HepG2 (cell line): Measurements from ENCODE around the gene TARDBP. TPM values are rescaled to one million over a fixed set of nuclear protein-coding genes. Genes with fewer than 3 reads are reported as not detected.

Source experiments
- AHDC1 ChIP-seq: sonication (generic); formaldehyde crosslinking; IDR thresholded peaks from 2 replicates; pipeline ENCODE4 v1.5.1; 2020; ENCODE audit warnings: mild to moderate bottlenecking, missing genetic modification reagents, borderline replicate concordance
- CHD2 ChIP-seq: IDR thresholded peaks from 2 replicates; pipeline ENCODE4 v1.6.1; 2011; ENCODE audit warnings: low read depth, low read length, improper control_type of control experiment
- GFI1 ChIP-seq: sonication (generic); formaldehyde crosslinking; IDR thresholded peaks from 2 replicates; pipeline ENCODE4 v1.5.0; 2020; ENCODE audit warnings: missing genetic modification reagents, mild to moderate bottlenecking, borderline replicate concordance
- HDAC6 ChIP-seq: fragments of 200-600 bp; sonication (generic); IDR thresholded peaks from 2 replicates; pipeline ENCODE4 v1.7.0; 2017; ENCODE audit warnings: mild to moderate bottlenecking, antibody characterized with exemption, low read length, low read depth
- MAFG ChIP-seq: sonication (generic); formaldehyde crosslinking; IDR thresholded peaks from 2 replicates; pipeline ENCODE4 v1.5.1; 2020; ENCODE audit warnings: mild to moderate bottlenecking, missing genetic modification reagents
- RCOR2 ChIP-seq: IDR thresholded peaks from 2 replicates; pipeline ENCODE4 v1.6.1; 2016; ENCODE audit warnings: missing biosample characterization, missing genetic modification reagents
- REST ChIP-seq, 2 experiments: IDR thresholded peaks; 2 replicates each; pipeline ENCODE4 v1.6.1; 2011 to 2012; ENCODE audit warnings: low read length in 2 of 2, borderline replicate concordance in 1 of 2, low read depth in 1 of 2, mild to moderate bottlenecking in 1 of 2, moderate library complexity in 1 of 2
- RFX5 ChIP-seq: IDR thresholded peaks from 2 replicates; pipeline ENCODE4 v1.6.1; 2011; ENCODE audit warnings: low read depth, low read length, improper control_type of control experiment
- ZNF362 ChIP-seq: sonication (generic); formaldehyde crosslinking; IDR thresholded peaks from 2 replicates; pipeline ENCODE4 v1.4.0; 2020; ENCODE audit warnings: missing genetic modification reagents, mild to moderate bottlenecking, borderline replicate concordance
- ZNF597 ChIP-seq: sonication (generic); formaldehyde crosslinking; IDR thresholded peaks from 2 replicates; pipeline ENCODE4 v1.5.0; 2020; ENCODE audit warnings: missing genetic modification reagents
- polyA plus RNA-seq, 8 experiments: library from polyadenylated mRNA; depleted of rRNA in 3 of 8; stranded (reverse) in 7 of 8; unstranded in 1 of 8; fragments of >200 nt; fragmentation: Illumina TruSeq in 4 of 8; extraction: Trizol in 4 of 8; gene quantifications; 2 replicates each; pipeline versions ENCODE4 v1.2.1 to v1.2.3, GENCODE V29; 2011 to 2016; ENCODE audit warnings: low read depth in 4 of 8, missing spikeins in 1 of 8, mixed read lengths in 1 of 8; ENCODE audit not compliant: insufficient read depth in 1 of 8
- total RNA-seq, 5 experiments: library from RNA; depleted of rRNA; stranded (reverse); fragments of >200 nt; fragmentation: Illumina TruSeq; extraction: Trizol; gene quantifications; 2 replicates each; pipeline ENCODE4 v1.2.3, GENCODE V29; 2016; ENCODE audit warnings: low read depth in 1 of 5
- TF ChIP-seq, protein P1 (sequence below): sonication (generic); formaldehyde crosslinking; IDR thresholded peaks from 2 replicates; pipeline ENCODE4 v1.5.1; 2020; ENCODE audit warnings: missing genetic modification reagents, mild to moderate bottlenecking, borderline replicate concordance
- TF ChIP-seq, protein P2 (sequence below): sonication (generic); formaldehyde crosslinking; IDR thresholded peaks from 2 replicates; pipeline ENCODE4 v1.4.0; 2020; ENCODE audit warnings: missing genetic modification reagents

TARDBP gene
- total and polyA plus RNA-seq, 2 of the 13 experiments (the other 11 are each of a cell fraction or from before 2014, with no cell fraction given), result 62.4 to 93.0 TPM

DNA sequence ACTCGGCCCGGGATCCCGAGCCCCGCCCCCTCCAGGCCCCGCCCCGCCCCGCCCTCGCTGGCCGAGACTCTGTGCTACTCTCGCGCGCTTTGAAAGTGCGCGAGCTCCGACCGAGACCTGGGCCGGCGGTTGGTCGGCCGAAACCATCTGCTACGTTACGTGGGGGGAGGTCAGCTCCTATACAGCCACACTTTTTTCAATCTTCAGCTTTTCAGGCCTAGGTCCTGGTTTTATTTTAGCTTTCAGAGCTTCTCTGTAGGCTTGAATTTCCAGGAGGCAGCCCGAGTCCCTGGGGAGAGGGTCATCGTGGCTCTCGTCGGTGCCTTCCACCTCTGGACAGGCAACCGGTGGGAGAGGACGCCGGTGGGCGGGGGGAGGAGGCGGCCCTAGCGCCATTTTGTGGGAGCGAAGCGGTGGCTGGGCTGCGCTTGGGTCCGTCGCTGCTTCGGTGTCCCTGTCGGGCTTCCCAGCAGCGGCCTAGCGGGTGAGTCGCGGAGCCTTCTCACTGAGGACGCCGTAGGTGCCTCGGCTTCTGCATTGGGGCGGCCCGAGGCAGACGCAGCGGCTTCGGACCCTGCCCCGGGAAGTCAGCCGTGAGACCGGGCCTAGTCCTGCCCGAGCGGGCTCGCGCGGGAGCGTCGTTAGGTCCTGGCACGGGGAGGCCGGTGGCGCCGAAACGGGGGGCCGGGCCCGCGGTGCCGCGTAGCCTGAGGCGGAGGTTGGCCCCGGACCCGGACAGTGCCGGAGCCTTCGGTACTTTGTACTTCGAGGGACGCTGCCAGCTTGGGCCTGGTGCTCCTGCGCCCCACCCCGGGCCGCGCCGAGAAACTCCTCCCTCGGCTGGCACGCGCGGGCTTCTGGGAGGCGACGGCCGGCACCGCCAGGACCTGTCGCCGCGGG lies at the start of gene TARDBP (continued):
- TF ChIP-seq AHDC1, result no peak
- TF ChIP-seq REST (IDR thresholded peaks at IDR 0.05; ENCODE audit: borderline replicate concordance in 1 of 2, low read depth in 1 of 2, low read length in 2 of 2), result peak in 1 of 2 experiments; percentile 17; a peak in 1 of 4 replicates
- TF ChIP-seq CHD2, result peak; percentile 91
- TF ChIP-seq, protein P1, sequence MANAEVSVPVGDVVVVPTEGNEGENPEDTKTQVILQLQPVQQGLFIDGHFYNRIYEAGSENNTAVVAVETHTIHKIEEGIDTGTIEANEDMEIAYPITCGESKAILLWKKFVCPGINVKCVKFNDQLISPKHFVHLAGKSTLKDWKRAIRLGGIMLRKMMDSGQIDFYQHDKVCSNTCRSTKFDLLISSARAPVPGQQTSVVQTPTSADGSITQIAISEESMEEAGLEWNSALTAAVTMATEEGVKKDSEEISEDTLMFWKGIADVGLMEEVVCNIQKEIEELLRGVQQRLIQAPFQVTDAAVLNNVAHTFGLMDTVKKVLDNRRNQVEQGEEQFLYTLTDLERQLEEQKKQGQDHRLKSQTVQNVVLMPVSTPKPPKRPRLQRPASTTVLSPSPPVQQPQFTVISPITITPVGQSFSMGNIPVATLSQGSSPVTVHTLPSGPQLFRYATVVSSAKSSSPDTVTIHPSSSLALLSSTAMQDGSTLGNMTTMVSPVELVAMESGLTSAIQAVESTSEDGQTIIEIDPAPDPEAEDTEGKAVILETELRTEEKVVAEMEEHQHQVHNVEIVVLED (CRISPR knock-in tag), result peak; percentile 96
- peak; percentile 80 for TF ChIP-seq GFI1 (CRISPR knock-in tag)
- TF ChIP-seq ZNF597 (CRISPR knock-in tag), result no peak
- TF ChIP-seq RCOR2, result no peak
- no peak for TF ChIP-seq HDAC6
- no peak for TF ChIP-seq ZNF362 (CRISPR knock-in tag)
- TF ChIP-seq MAFG (CRISPR knock-in tag), result no peak
- TF ChIP-seq RFX5, result no peak
- TF ChIP-seq, protein P2, sequence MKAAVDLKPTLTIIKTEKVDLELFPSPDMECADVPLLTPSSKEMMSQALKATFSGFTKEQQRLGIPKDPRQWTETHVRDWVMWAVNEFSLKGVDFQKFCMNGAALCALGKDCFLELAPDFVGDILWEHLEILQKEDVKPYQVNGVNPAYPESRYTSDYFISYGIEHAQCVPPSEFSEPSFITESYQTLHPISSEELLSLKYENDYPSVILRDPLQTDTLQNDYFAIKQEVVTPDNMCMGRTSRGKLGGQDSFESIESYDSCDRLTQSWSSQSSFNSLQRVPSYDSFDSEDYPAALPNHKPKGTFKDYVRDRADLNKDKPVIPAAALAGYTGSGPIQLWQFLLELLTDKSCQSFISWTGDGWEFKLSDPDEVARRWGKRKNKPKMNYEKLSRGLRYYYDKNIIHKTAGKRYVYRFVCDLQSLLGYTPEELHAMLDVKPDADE (CRISPR knock-in tag), result 0 out of 2 replicates have a peak, but pooled peaks have one; percentile 61
